GM19463 (cell line): ENCODE data around the gene CLDND2.

Source experiments
- ATAC-seq: cut with Tn5 transposase; IDR thresholded peaks from one replicate; pipeline ENCODE4 v1.9.1; 2021; ENCODE audit warnings: mild to moderate bottlenecking, moderate library complexity; ENCODE audit not compliant: unreplicated experiment

CLDND2 gene

GRCh38 chr19:51333836-51334460, 34.9 kb downstream of the CLDND2 start:
- no peak for ATAC-seq

GRCh38 chr19:51331716-51332115, 37.1 kb downstream of the CLDND2 start:
- no peak for ATAC-seq

DNA sequence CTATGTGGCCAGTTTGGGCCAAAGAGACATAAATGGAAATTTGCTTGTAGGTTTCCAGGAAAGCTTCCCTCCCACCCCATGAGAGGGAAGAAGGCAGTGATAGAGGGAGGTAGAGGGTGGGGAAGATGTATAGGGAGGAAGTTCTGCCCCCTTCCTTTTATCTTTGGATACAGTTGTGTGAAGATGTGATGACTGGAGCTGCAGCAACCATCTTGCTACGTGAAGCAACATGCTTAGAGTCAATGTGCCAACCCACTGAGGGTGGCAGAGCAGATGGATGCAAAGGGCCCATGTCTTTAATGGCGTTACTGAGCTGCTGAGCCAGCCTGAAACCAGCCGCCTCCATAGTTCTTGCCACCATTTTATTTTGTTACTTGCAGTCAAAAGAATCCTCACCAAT, 37.6 kb downstream of the CLDND2 start:
- ATAC-seq: no peak

GRCh38 chr19:51330366-51330765, 38.4 kb downstream of the CLDND2 start:
- ATAC-seq: no peak

GRCh38 chr19:51329411-51329810, 39.4 kb downstream of the CLDND2 start:
- ATAC-seq: no peak

DNA sequence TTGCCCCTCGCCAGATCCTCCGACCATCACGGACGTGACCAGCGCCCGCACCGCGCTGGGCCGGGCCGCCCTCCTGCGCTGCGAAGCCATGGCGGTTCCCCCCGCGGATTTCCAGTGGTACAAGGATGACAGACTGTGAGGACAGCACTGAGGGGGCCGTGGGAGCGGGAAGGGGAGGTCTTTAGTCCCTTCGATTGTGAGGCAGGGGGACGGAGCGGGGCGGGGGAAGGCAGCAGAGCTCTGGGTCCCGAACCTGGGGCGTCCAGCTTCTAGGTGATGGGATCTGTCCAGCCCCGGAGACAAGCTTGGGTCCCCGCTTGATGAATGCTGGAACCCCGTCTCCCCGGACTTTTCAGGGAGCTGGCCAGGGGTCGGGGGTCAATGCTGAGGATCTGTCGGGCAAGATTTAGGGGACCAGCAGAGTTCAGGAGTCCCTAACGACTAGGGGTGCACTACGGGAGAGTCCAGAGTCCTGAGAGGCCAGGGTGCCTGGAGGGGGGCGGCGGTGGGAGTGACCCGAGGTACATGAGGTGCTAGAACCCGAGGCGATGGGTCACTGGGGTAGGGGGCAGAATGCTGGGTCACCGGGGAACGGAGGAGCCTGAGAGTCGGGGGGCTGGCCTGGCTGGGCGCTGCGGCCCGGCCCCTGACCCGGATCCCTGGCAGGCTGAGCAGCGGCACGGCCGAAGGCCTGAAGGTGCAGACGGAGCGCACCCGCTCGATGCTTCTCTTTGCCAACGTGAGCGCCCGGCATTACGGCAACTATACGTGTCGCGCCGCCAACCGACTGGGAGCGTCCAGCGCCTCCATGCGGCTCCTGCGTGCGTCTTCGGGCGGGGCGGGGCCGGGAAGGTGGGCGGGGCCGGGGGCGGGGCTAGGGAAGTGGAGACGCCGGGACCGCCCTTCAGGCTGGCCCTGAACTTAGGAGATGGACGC, 41.5 kb downstream of the CLDND2 start:
- ATAC-seq: no peak

DNA sequence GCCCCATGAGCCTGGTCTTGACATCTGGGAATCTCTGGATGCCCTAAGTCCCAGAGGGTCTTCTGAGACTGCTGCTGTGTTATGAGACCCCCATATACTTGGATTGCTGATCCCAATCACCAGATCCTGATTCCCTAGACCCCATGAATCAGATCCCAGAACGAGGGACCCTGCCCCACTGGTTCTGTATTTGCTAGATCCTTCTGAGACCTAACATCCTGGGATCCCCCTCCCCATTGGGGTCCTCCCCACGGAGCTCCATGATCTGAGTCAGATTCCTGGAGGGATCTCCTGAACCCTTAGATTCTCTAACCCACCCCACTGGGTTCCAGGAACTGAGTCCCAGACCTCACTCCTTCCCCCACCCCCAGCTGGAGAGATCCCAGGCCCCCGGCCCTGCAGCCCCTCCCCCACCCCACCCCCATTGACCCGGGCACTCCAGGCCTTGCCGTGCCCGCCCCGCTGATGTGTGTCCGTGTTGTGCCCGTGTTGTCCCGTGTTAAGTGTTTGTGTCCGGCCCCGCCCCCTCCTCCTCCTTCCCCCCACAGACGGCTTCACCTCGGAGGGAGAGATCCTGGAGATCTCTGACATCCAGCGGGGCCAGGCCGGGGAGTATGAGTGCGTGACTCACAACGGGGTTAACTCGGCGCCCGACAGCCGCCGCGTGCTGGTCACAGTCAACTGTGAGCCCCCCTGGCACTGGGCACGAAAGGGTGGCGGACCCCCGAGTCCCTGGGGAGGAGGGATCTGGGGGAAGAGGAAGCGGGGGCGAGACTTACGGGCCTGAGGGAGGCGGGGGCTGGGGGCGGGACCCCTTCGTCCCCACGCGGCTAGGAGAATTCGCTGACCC, 42.4 kb downstream of the CLDND2 start:
- ATAC-seq: no peak

DNA sequence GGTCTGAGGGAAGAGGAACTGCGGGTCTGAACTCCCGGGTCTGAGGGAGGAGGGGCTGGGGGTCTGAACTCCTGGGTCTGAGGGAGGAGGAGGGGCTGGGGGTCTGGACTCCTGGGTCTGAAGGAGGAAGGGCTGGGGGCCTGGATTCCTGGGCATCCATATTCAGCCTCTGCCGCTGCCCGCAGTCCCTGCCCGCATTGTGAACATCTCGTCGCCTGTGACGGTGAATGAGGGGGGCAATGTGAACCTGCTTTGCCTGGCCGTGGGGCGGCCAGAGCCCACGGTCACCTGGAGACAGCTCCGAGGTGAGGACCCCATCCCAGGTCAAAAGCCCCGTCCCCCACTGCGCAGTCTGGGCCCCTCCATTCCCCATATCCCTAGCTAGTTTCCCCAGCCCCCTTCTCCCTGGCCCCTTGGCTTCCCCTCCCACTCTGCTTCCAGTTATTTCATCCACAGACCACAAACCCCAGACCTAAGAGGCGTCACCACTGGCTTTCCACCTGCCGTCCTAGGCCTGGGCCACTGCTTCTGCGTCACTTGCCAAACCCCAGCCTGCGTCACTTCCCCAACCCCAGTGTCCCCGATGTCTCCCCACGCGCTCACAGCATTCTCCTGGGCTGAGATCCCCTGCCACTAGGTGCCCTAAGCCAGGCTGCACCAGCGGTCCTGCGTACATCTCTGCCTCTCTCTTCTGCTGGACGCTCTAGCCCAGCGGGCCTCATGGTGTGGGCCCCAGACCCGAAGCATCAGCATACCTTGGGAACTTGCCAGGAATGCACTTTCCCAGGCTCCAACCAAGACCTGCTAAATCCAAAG, 43.4 kb downstream of the CLDND2 start:
- no peak for ATAC-seq

GRCh38 chr19:51324167-51324481, 44.7 kb downstream of the CLDND2 start:
- ATAC-seq: no peak

DNA sequence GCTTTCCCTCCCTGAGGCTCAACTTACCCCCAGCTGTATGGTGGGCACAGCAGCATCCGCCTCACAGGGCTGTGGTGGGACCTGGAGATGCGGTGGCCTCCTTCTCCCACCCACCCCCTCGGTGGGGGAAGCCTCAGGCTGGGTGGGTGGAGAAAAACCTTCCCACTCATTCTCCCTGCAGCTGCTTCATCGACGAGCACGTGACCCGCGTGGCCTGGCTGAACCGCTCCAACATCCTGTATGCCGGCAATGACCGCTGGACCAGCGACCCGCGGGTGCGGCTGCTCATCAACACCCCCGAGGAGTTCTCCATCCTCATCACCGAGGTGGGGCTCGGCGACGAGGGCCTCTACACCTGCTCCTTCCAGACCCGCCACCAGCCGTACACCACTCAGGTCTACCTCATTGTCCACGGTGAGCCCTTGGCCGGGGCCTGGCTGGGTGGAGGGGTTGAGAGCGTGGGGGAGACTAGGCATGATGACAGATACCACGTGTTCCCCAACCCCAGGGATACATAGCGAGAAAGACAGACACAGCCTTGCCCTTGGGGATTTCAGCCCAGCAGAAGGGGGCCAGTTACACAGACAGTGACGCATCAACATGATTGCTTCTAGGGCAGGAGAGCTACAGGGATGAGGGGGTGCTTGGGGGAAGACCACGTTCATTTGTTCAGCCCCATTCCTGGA, 45.2 kb downstream of the CLDND2 start:
- no peak for ATAC-seq

- no peak for ATAC-seq
These were observed 47.0 kb downstream of the CLDND2 start for GRCh38 chr19:51321799-51322198.

- ATAC-seq: no peak
These were observed 48.5 kb downstream of the CLDND2 start for GRCh38 chr19:51320280-51320657.

DNA sequence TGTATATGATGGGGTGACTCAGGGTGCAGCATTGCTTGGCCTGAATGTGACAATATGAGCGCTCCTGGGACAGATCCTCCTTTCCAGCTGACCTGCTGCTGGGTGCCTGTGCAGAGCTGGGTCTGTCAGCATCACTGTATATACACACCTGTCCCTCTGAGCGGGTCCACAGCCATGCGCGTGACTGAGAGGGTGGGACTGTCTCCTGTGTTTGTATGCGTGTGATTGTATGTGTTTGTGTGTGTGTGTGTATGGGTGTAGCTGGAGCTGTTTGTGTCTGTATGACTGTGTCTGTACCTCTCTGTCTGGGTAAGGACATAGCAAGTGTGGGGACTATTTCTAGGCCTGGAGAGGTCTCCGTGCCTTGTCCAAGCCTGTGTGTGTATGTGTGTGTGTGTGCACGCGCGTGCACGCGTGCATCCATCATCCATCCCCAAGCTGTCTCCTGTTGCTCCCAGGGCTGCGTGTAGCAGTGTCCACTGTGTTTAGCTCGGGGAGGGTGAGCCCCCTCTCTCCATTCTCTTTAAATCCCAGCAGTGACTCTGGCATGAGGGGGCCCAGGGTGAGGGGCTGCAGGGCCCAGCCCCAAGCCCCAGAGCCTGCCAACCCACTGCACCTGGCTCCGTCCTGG, 49.0 kb downstream of the CLDND2 start:
- ATAC-seq: no peak

DNA sequence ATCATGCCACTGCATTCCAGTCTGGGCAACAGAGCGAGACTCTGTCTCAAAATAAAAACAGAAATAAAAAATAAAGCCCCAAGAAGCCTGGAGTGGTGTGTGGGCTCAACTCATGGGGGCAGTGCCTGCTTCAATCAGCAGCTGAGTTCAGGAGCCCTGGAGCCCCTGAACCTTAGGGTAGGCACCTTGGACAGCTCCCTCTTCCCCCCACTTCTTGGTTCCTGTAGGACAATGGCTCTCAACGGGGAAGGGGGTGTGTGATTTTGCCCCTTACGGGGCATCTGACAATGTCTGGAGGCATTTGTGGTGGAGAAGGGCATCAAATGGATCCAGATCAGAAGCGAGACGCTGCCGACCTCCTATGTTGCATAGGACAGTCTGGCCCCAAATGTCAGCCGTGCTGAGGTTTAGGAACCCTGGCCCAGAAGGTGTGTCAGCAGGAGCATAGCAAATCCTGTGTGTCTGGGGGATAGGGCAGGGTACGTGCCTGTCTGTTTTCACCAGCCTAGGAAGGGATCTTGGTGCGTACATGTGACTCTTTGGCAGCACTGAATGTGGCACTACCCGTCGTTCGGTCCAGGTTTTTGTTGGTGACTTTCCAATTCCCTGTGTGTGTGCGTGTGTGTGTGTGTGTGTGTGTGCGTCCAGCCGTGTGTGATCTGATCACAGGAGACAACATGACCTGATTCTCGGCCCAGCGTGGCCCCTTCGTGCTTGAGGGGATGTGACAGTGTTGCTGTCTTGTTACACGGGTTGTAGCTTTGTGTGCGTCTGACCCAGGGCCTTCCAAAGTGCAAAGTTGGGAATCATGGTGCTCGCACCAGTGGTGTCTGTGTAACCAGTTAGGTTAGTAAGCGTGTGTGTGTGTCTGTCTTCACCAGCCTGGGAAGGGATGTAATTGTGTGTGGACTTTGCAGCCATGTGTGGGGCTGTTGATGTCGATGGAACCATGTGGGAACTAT, 49.8 kb downstream of the CLDND2 start:
- no peak for ATAC-seq

- no peak for ATAC-seq
These were observed 50.8 kb downstream of the CLDND2 start for GRCh38 chr19:51317968-51318367.

- ATAC-seq: no peak
These were observed 51.4 kb downstream of the CLDND2 start for GRCh38 chr19:51317376-51317775.
